Ecto neural progenitor cell (in vitro differentiated cells): Measurements from ENCODE around the gene ADD3.

ENCODE experiments used
- DNase-seq: peaks from one replicate; pipeline ENCODE4 v3.0.0-alpha.2; 2018; ENCODE audit warnings: low spot score

The ADD3 gene

GRCh38 chr10:110002801-110003523 is 4.8 kb upstream of the ADD3 start:
- DNase-seq = no peak

- DNase-seq = no peak
These were observed 4.3 kb upstream of the ADD3 start for GRCh38 chr10:110003524-110003885.

- peak; percentile 55 for DNase-seq
These were observed 2.1 kb upstream of the ADD3 start for GRCh38 chr10:110005719-110006118.

- DNase-seq = no peak
These were observed 1.2 kb upstream of the ADD3 start for GRCh38 chr10:110006358-110007160.

GRCh38 chr10:110007161-110007700 is 553 bp upstream of the ADD3 start:
- no peak for DNase-seq

- DNase-seq = no peak
These were observed 945 bp downstream of the ADD3 start for GRCh38 chr10:110008518-110009339.

- DNase-seq = no peak
These were observed 2.1 kb downstream of the ADD3 start for GRCh38 chr10:110009736-110010475.

- DNase-seq = no peak
These were observed 2.9 kb downstream of the ADD3 start for GRCh38 chr10:110010486-110011378.

GRCh38 chr10:110011681-110012080 is 3.9 kb downstream of the ADD3 start:
- DNase-seq = no peak

- no peak for DNase-seq
These were observed 6.0 kb downstream of the ADD3 start for GRCh38 chr10:110013630-110014293.

GRCh38 chr10:110016039-110016438 is 8.3 kb downstream of the ADD3 start:
- peak; percentile 45 for DNase-seq

GRCh38 chr10:110017052-110017451 is 9.3 kb downstream of the ADD3 start:
- DNase-seq = no peak

- no peak for DNase-seq
These were observed 10.1 kb downstream of the ADD3 start for GRCh38 chr10:110017907-110018306.

- DNase-seq = no peak
These were observed 12.5 kb downstream of the ADD3 start for GRCh38 chr10:110020265-110020664.

- no peak for DNase-seq
These were observed 15.1 kb downstream of the ADD3 start for GRCh38 chr10:110022716-110023504.

- DNase-seq = no peak
These were observed 16.1 kb downstream of the ADD3 start for GRCh38 chr10:110023785-110024465.

- DNase-seq = no peak
These were observed 21.7 kb downstream of the ADD3 start for GRCh38 chr10:110029450-110029849.
